NB4 (cell line): ENCODE measurements around the gene FUZ.

Experiments
- CTCF ChIP-seq: IDR thresholded peaks from one replicate; pipeline ENCODE4 v1.5.1; 2012; ENCODE audit warnings: low read depth, low read length
- MYC ChIP-seq: IDR thresholded peaks from 2 replicates; pipeline ENCODE4 v1.6.1; 2011; ENCODE audit warnings: low read depth, low read length
- POLR2A ChIP-seq: IDR thresholded peaks from 2 replicates; pipeline ENCODE4 v1.6.1; 2011; ENCODE audit warnings: mild to moderate bottlenecking; ENCODE audit not compliant: insufficient read length; ENCODE audit errors: extremely low read depth
- TF ChIP-seq, protein P1 (sequence below): IDR thresholded peaks from 2 replicates; pipeline ENCODE4 v1.6.1; 2011; ENCODE audit warnings: low read depth, low read length

GRCh38 chr19:49787746-49788145 is 25.3 kb downstream of the FUZ start:
- no peak for TF ChIP-seq CTCF
- TF ChIP-seq POLR2A, result no peak
- TF ChIP-seq, protein P1, sequence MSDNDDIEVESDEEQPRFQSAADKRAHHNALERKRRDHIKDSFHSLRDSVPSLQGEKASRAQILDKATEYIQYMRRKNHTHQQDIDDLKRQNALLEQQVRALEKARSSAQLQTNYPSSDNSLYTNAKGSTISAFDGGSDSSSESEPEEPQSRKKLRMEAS, result no peak
- TF ChIP-seq MYC, result no peak
